HTR-8/SVneo (cell line): Measurements from ENCODE around the gene CCDC122.
A peak's percentile ranks its signal among the peaks of the same experiment; 100 is the strongest.
"Not testable (repeated sequence)": the region's sequence is repeated elsewhere in the genome, so short reads cannot be mapped to it uniquely, and the experiment has no call there.

Source experiments
- DNase-seq: peaks from one replicate; pipeline ENCODE4 v3.0.0; 2011; ENCODE audit warnings: low spot score, mixed read lengths; ENCODE audit not compliant: insufficient read length
- FAIRE-seq: peaks from 2 replicates; lab custom pipeline; 2011; peaks lifted over from hg19 to GRCh38; lab: Jason Lieb, UNC

The CCDC122 gene

DNA sequence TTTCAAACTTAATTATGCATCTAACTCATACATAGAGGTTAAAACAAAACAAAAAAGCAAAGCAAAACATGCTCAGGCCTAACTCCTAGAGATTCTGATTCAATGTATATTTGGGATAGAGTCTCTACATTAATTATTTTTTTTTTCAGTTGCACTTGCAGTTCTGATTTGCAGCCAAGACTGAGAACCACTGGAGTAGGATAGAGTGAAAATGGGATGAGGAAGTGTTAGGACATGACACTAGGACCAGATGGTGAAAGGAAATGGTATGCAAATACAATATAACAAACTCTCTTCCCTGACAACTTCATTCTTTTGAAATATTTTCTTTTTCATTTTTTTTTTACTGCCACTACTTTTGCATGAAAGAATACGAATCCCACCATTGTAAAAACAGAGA, 1.8 kb downstream of the CCDC122 start:
- DNase-seq (no peak), FAIRE-seq (no peak)

DNA sequence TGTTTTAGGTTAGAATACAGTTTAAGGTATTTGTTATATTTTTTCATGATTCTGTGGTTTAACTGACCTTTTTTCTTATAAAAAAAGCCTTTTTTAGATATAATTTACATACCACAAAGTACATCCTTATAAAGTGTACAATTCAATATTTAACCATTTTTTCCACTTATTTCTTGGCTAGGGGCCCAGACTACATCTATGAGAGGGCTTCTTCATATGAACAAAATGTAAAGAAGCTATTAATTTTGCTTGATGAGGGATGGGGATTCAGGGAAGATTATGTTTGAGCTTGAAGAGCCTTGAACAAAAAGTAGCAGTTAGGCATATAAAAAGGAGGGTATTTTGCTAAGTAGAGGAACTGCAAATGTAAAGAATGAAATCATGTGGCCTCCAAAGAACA, 2.2 kb downstream of the CCDC122 start:
- DNase-seq (no peak), FAIRE-seq (no peak)

DNA sequence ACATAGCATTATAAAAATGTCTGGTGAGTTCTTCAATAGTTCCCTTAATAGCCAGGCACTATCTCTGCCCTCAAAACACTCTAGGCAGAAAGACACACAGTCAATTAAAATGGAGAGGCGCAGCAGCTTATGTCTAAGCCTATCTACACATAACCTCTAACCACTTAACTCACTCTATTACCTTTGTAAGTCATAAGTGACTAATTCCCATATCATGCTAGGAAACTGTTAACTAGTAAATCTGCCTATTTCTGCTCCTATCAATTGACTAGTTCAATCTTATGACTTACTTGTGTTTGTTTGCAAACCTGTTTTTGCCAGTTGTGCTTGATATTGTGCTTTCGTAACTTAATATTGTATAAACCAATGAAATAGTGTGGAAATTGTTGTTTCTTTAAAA, 3.2 kb downstream of the CCDC122 start:
- FAIRE-seq (no peak), DNase-seq (no peak)

DNA sequence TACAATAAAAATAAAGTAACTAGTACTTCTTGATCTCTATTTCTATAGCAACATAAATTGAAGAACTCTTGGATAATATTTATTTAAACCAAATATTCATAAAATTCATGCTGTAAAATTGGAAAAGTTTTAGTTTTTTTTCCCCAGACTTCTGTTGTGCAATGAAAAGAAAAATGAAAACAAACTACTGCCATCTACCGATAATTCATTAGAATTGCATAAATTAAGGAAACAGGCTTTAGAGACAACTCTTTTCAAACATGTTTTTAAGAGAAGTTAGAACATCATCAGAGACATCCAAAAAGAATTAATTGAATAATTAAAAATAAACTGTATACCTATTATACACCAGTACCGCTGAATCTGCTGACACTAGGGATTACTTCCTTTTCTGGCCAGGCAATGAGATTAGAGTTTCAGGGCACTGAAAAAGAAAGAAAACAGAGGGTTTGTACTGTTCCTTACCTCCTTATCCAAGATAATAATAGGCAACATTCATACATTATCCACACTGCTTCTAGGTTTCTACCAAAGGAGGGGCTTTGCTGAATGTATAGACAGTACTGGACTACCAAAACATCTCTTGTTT, 4.9 kb downstream of the CCDC122 start:
- no peak for DNase-seq
- FAIRE-seq: no peak

DNA sequence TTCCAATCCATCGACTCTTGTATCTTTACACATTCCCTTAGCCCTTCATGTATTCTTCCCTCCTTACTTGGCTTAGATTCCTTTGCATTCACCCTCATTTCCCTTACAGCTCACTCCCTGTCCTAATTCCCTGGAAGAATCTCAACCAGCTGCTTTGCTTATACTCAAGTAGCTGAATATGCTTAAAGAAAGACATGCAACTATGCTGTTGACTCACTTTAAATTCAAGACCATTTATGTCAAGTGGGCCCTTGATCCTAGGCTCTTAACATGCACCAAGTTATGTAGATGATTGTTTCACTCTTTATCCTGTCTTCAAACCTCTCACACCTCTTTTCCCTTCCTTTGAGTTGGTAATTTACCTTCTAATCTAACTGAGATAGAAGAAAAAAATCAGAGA, 7.4 kb downstream of the CCDC122 start:
- FAIRE-seq (no peak), DNase-seq (no peak)

DNA sequence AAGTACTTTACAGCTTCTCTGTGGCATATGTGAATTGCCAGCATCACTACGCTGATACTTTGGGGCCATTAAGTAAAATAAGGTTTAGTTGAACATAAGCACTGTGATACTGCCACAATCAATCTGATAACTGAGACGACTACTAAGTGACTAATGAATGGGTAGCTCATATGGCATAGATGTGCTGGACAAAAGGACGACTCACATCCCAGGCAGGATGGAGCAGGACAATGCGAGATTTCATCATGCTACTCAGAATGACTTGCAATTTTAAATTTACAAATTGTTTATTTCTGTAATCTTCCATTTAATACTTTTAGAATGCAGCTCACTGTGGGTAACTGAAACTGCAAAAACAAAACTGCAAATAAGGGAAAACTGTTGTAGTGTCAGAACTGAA, 13.6 kb downstream of the CCDC122 start:
- FAIRE-seq (no peak), DNase-seq (no peak)

DNA sequence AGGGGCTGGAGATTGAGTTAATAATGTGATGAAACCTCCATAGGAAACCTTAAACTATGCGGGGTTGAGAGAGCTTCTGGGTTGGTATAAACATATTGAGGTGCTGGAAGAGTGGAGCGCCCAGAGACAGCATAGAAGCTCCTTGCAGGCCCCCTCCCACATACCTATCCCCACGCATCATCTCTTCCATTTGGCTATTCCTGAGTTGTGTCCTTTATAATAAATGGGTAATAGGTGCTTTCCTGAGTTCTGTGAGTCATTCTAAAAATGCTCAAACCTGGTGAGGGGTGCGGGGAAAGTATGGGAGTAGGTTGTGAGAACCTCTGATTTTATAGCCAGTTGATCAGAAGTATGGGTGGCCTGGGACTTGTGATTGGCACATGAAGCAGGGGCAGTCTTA, 14.6 kb downstream of the CCDC122 start:
- no peak for FAIRE-seq

DNA sequence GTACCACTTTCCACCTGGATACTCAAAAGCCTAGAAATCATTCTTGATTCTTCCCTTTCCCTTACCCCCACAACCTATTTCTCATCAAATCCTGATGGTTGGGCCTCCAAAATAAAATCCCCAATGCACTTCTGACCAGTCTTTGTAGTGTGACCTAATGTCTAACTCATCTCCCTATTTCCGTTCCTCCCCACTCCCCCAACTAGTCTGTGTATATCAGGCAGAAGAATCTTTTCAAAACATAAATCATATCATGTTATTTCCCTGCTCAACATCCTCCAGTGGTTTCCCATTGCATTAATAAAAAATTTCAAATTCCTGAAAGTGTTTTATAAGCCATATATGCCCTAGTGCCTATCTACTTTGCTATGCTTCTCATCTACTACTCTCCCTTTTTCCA, 17.7 kb downstream of the CCDC122 start:
- FAIRE-seq: no peak
- DNase-seq: peak; percentile 36

More for the DNA sequence above, 14.6 kb downstream of the CCDC122 start:
- DNase-seq: no peak

DNA sequence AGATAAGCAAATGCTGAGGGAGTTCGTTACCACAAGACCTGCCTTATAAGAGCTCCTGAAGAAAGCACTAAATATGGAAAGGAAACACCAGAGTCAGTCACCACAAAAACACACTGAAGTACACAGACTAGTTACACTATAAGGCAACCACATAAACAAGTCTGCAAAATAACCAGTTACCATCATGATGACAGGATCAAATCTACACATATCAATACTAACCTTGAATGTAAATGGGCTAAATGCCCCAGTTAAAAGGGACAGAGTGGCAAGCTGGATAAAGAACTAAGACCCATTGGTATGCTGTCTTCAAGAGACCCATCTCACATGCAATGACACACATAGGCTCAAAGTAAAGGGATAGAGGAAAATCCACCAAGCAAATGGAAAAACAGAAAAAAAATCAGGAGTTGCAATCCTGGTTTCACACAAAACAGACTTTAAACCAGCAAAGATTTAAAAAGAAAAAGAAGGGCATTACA, 26.6 kb downstream of the CCDC122 start:
- DNase-seq: no peak
- FAIRE-seq: no peak

DNA sequence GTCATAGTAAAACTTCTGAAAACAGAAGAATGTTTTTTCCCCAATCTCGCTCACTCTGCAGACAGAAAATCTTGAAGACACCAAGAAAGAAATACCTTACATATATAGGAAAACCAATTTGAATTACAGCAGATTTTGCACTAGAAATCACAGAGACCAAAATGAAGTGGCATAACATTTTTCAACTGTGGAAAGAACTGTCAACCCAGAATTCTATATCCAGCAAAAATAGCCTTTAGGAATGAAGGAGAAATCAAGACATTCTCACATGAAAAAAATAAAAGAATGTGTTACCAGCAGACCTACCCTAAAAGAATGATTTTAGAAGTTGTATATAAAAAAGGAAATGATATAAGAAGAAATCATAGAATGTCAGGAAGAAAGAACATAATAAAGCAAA, 28.7 kb downstream of the CCDC122 start:
- DNase-seq (no peak), FAIRE-seq (no peak)

DNA sequence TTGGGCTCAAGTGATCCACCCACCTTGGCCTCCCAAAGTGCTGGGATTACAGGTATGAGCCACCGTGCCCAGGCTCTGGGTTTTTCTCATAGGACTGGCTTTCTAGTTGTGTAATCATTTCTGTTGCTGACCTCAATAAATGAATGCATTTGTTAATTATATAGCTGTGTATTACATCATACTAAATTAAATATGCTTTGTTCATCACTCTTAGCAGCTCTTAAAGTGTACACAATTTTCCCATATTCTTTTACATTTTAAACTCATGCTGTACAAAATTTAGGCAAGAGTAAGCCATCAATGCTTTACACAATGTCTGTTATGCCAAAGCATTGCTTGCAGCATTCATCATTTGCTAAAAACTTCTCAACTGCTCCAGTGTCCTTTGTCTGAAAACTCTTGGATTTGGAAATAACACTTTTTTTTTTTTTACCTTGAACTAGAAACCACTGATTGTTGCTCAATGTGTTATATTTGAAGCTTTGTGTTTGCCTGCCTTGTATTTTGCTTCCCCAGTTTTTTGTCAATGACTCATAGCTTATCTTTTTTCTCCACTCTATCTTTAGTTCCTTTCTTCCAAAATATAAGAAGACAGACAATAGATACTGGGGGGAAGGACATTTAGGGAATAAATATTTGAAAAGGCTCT, 31.4 kb downstream of the CCDC122 start:
- peak; percentile 11 for DNase-seq

DNA sequence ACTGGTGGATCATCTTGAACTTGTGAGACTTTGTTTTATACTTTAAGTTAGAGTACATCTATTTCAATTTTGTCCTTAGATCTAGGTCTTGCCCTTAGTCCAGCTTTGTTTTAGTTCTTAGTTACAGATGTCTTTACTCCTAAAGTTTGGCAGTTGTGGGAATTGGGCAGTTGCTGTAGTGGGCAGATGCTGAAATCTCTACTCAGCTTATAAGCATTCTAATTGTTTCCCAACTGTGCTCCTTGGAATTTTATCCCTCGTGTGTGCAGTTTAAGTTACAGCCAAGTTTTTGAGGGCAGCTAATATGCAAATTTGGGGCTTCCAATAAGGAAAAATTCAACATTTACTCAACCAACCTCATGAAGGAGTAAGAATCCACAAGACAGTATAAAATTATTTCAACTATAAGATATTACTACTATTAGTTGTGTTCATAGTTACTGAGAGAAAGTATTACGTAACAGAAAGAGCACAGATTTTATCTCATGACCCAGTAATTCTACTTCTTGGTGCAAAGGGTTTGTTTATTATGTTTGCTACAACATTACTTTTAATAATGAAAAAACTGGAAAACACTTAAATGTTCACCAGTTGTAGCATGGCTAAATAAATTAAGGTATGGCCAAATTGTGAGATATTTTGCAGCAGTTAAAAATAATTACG, 32.9 kb downstream of the CCDC122 start:
- no peak for FAIRE-seq

More for the DNA sequence above, 31.4 kb downstream of the CCDC122 start:
- FAIRE-seq: no peak

DNA sequence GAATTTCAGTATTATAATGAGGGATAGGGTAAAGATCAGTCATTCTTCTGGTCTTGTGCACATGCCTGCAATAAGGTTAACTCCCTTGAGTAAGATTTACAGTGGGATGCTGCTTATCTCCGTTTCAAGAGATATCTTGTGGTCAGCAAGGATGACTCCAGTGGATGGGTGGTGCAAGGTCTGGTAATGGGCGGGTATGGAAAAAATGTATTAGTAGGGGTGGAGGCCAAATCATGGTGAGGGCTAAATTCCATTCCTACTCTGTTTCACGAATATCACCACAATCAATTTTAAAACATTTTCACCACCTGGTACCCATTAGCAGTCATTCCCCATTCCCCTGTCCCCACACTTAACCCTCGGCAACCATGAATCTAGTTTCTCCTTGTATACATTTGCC, 40.6 kb downstream of the CCDC122 start:
- peak; percentile 36 for FAIRE-seq
- DNase-seq: no peak

More for the DNA sequence above, 32.9 kb downstream of the CCDC122 start:
- DNase-seq: no peak

DNA sequence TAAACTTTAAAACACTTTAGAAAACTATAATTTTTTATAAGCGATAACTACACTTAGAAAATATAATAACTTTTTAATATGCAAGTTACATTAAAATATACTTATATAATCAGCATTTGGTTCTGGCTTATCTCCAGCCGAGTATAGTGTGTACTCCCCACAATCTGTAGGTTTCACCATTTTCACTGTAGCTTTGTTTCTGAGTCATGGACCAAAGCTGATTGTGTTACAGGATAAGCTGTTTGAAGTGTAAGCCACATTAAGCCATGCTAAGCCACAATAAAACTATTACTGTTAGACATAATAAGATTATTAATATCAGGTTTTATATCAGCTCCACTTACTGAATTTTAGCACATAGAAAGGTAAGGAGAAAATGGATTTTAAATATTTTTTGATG, 43.8 kb downstream of the CCDC122 start:
- FAIRE-seq (no peak), DNase-seq (no peak)

DNA sequence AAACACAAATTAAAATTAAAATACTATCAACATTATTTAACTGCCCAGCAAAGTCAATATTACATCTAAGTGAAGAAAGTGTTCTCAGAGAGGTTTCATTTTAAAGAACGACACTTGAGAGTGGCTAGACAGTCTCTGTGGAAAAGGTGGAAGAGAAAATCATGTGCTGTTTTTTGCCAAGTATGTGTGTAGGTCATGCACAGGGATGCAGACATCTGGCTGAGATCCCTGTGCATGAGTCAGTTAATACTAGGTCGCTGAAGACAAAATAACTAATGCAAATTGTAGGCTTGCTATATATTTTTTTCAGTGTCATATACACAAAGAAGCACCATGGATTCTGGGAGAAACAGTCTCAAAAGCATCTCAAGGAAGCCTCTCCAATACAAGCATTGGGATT, 48.5 kb downstream of the CCDC122 start:
- DNase-seq (no peak), FAIRE-seq (no peak)

DNA sequence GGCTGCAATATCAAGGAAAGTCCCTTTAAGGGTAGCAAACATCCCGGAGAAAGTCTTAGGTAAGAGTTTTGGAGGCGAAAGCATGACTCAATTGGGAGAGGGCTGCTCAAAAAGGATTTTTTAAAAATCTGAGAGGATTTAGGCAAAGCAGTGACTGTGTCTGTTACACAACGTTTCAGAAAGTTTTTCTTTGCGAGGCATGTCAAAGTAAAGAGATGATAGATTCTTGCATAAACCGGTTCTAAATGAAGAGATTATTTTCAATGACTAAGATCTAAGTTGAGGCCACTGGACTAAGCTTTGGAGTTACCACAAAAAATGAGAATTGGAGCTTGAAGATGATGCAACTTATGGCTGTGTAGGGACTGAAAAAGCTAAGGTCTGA, 49.1 kb downstream of the CCDC122 start:
- no peak for DNase-seq
- no peak for FAIRE-seq

DNA sequence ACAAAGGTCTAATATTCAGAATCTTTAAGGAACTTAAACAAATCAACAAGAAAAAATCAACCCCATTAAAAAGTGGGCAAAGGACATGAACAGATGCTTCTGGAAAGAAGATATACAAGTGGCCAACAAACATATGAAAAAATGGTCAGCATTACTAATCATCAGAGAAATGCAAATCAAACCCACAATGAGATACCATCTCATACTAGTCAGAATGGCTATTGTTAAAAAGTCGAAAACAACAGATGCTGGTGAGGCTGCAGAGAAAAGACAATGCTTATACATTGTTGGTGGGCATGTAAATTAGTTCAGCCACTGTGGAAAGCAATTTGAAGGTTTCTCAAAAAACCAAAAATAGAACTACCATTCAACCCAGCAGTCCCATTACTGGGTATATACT, 54.9 kb downstream of the CCDC122 start:
- not testable (repeated sequence) for DNase-seq, FAIRE-seq

DNA sequence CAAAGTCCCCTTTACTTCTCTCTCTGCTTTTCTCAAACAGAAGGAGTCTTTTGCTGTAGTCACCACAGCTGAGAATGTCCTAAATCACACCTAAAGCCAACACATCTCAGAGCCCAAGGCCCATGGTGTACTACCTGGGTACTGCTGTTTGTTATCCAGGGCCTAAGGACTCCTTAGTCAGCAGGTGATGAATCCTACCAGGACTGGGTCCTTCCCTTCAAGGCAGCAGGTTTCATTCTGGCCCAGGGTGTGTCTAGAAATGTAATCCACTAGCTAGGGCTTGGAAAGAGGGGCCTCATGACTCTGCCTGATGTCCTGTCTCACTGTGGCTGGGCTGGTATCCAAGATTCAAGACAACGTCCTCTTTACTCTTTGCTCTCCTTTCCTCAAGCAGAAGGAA, 56.6 kb downstream of the CCDC122 start:
- FAIRE-seq (no peak), DNase-seq (no peak)

DNA sequence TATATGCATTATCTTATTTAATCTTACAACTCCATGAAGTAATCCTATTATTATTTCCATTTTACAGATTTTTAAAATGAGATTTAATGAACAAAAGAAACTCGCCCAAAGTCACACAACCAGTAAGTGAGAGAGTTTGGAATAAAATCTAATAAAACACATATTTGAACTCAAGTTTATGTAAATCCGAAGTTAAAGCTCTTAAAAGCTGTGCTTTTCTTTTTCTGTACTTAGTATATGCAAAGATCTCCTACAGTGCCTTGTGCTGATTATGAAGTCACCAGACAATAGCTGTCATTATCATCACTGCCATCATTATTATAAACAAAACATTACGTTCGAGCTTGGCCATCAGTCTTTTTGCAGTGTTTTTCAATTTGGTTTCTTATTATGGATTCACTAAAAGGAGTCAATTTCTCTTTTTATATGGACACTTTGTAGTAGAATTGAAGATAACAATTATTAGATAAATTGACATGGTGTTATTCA, 63.1 kb downstream of the CCDC122 start:
- DNase-seq (no peak), FAIRE-seq (no peak)

DNA sequence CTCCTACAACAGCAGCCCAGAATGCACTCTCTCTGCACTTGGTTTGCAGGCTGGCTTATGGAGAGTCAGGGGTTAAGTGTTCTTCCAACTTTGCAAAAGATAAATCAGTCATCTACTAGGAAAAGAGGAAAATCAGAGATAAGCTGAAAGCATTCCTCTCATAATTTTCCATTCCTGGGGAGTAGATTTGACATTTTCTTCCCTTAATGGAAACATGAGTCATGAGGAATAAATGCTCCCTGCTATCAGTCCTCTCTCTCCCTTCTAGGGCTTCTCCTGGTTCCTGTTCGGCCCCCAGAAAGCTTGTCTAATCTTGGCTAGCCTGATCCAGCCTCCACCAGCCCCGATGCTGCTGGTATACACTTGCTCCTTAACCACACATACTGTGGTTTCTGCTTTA, 64.3 kb downstream of the CCDC122 start:
- FAIRE-seq (no peak), DNase-seq (peak; percentile 56)

DNA sequence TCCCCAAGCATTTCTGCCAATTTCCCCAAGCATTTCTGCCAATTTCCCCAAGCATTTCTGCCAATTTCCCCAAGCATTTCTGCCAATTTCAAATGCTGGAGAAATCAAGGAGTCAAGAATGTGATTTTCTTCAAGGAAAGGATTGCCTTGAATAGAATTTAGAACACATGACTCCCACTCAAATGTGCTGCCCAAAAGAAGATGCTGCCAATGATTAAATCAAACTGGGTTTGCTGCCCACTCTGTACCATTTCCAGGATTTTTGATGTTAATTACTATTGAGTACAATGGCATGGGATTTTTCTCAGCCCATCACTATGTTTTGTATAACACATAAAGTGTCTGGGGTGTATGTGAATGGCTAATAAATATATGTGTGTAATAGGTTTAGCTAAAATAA, 70.9 kb downstream of the CCDC122 start:
- DNase-seq (no peak), FAIRE-seq (no peak)
